HG03159 (cell line): Measurements from ENCODE around the gene IFNGR1.

Source experiments
- ATAC-seq: cut with Tn5 transposase; IDR thresholded peaks from one replicate; pipeline ENCODE4 v1.9.1; 2021; ENCODE audit warnings: mild to moderate bottlenecking, moderate library complexity; ENCODE audit not compliant: unreplicated experiment

Gene IFNGR1

GRCh38 chr6:137156650-137157049, 62.5 kb downstream of the IFNGR1 start:
- ATAC-seq, result no peak

- ATAC-seq, result no peak
Measured at GRCh38 chr6:137155830-137156229, 63.4 kb downstream of the IFNGR1 start.

GRCh38 chr6:137150072-137150471, 69.1 kb downstream of the IFNGR1 start:
- no peak for ATAC-seq

- ATAC-seq, result no peak
Measured at GRCh38 chr6:137149035-137149393, 70.2 kb downstream of the IFNGR1 start.

- ATAC-seq, result no peak
Measured at GRCh38 chr6:137148306-137149034, 70.7 kb downstream of the IFNGR1 start.
